Body of pancreas (tissue), 4 donors: ENCODE data around the gene BICD1.

Source experiments
- POLR2A ChIP-seq, 3 donors: fragments of 450-650 bp; IDR thresholded peaks; one replicate each; pipeline ENCODE4 v1.6.1; 2016; ENCODE audit warnings: antibody characterized with exemption in 3 of 3, mild to moderate bottlenecking in 2 of 3
- TF ChIP-seq, protein P1 (sequence below), 7 experiments: fragments of 450-650 bp in 4 of 7; fragments of 200-600 bp in 3 of 7; sonication (generic) in 3 of 7; IDR thresholded peaks; one replicate each; pipeline ENCODE4 v1.5.1; 2016 to 2019; ENCODE audit warnings: antibody characterized with exemption in 7 of 7

DNA sequence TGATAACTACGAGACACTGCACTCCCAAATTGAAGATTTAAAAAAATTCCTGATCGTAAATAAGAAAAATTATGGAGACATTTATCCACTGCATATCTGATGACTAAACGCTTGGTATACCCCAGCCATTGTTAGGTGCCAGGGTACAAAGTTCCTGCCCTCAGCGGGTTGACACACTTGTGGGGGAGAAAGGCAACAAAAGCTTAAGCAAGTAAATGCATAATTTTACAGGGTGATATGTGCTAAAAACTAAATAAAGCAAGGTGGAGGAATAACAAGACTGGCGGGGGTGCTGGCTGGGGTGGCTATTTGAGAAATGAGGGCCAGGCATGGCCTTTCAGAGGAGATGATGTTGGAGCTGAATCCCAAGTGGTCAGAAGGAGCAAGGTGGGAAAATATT lies 25.0 kb downstream of the BICD1 start:
- TF ChIP-seq, protein P1, sequence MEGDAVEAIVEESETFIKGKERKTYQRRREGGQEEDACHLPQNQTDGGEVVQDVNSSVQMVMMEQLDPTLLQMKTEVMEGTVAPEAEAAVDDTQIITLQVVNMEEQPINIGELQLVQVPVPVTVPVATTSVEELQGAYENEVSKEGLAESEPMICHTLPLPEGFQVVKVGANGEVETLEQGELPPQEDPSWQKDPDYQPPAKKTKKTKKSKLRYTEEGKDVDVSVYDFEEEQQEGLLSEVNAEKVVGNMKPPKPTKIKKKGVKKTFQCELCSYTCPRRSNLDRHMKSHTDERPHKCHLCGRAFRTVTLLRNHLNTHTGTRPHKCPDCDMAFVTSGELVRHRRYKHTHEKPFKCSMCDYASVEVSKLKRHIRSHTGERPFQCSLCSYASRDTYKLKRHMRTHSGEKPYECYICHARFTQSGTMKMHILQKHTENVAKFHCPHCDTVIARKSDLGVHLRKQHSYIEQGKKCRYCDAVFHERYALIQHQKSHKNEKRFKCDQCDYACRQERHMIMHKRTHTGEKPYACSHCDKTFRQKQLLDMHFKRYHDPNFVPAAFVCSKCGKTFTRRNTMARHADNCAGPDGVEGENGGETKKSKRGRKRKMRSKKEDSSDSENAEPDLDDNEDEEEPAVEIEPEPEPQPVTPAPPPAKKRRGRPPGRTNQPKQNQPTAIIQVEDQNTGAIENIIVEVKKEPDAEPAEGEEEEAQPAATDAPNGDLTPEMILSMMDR (IDR thresholded peaks at IDR 0.05) = no peak
- no peak for TF ChIP-seq POLR2A (IDR thresholded peaks at IDR 0.05)
